NCI-H2227 (cell line): ENCODE data around the gene PHTF2.
A peak's percentile ranks its signal among the peaks of the same experiment; 100 is the strongest.

Experiments used
- DNase-seq: peaks from one replicate; lab custom pipeline; 2025; ENCODE audit not compliant: unreplicated experiment; lab: John Stamatoyannopoulos, UW

Gene PHTF2

GRCh38 chr7:77918676-77919075, 120.1 kb downstream of the PHTF2 start:
- no peak for DNase-seq

- DNase-seq, result no peak
Measured at GRCh38 chr7:77923419-77923818, 124.8 kb downstream of the PHTF2 start.

GRCh38 chr7:77930496-77930895, 131.9 kb downstream of the PHTF2 start:
- DNase-seq, result no peak

GRCh38 chr7:77931841-77932240, 133.3 kb downstream of the PHTF2 start:
- DNase-seq, result no peak

GRCh38 chr7:77933394-77933793, 134.8 kb downstream of the PHTF2 start:
- DNase-seq, result no peak

- no peak for DNase-seq
Measured at GRCh38 chr7:77935652-77936348, 137.2 kb downstream of the PHTF2 start.

- peak; percentile 62 for DNase-seq
Measured at GRCh38 chr7:77940647-77941046, 142.1 kb downstream of the PHTF2 start.

GRCh38 chr7:77942431-77942830, 143.9 kb downstream of the PHTF2 start:
- DNase-seq, result no peak

- DNase-seq, result no peak
Measured at GRCh38 chr7:77944183-77945182, 145.9 kb downstream of the PHTF2 start.

GRCh38 chr7:77950548-77950947, 152.0 kb downstream of the PHTF2 start:
- no peak for DNase-seq

- DNase-seq, result no peak
Measured at GRCh38 chr7:77954773-77955555, 156.4 kb downstream of the PHTF2 start.

GRCh38 chr7:77958436-77958835, 159.9 kb downstream of the PHTF2 start:
- DNase-seq, result no peak

- DNase-seq, result no peak
Measured at GRCh38 chr7:77959080-77959479, 160.5 kb downstream of the PHTF2 start.

GRCh38 chr7:77960336-77960735, 161.8 kb downstream of the PHTF2 start:
- no peak for DNase-seq

GRCh38 chr7:77967429-77967828, 168.9 kb downstream of the PHTF2 start:
- DNase-seq, result no peak

- DNase-seq, result no peak
Measured at GRCh38 chr7:77971726-77972125, 173.2 kb downstream of the PHTF2 start.

GRCh38 chr7:77975672-77976480, 177.3 kb downstream of the PHTF2 start:
- no peak for DNase-seq

GRCh38 chr7:77979219-77979618, 180.6 kb downstream of the PHTF2 start:
- no peak for DNase-seq

GRCh38 chr7:77980087-77980713, 181.6 kb downstream of the PHTF2 start:
- DNase-seq, result no peak

- DNase-seq, result no peak
Measured at GRCh38 chr7:77982926-77983550, 184.5 kb downstream of the PHTF2 start.
